ENCODE measurements around the gene TMEM272.

DNA sequence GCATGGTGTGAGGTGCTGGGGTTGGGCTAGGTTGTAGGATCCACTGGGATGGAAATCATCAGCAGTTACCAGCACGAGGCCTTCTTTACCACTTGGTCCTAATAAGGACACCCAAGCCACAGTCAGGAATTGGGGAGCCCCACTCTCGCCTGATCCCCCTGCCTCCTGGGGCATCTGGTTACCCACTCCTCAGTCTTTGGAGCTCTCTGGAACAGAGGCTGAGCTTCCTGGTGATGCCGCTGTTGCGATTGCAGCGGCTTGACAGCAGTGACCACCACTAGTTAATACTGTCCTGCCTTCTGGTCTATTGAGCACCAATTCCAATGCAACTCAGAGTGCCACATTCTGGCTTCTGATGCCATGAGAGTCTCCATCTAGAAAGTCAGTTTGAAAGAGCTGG is 13.5 kb downstream of the TMEM272 start:
- TF ChIP-seq, protein P1, sequence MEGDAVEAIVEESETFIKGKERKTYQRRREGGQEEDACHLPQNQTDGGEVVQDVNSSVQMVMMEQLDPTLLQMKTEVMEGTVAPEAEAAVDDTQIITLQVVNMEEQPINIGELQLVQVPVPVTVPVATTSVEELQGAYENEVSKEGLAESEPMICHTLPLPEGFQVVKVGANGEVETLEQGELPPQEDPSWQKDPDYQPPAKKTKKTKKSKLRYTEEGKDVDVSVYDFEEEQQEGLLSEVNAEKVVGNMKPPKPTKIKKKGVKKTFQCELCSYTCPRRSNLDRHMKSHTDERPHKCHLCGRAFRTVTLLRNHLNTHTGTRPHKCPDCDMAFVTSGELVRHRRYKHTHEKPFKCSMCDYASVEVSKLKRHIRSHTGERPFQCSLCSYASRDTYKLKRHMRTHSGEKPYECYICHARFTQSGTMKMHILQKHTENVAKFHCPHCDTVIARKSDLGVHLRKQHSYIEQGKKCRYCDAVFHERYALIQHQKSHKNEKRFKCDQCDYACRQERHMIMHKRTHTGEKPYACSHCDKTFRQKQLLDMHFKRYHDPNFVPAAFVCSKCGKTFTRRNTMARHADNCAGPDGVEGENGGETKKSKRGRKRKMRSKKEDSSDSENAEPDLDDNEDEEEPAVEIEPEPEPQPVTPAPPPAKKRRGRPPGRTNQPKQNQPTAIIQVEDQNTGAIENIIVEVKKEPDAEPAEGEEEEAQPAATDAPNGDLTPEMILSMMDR (optimal IDR thresholded peaks at IDR 0.05 in 1 of 3, IDR thresholded peaks at IDR 0.05 in 1 of 3, conservative IDR thresholded peaks at IDR 0.05 in 1 of 3; ENCODE audit: extremely low read depth in 1 of 3, insufficient read depth in 2 of 3, low read length in 3 of 3): no peak
- TF ChIP-seq EZH2 (IDR thresholded peaks at IDR 0.05; ENCODE audit: low read length): no peak
